Keratinocyte (primary cell): ENCODE results near the gene CEBPZ. TPM values are rescaled to one million over a fixed set of nuclear protein-coding genes. Genes with fewer than 3 reads are reported as not detected.

Experiments
- DNase-seq: peaks from one replicate; pipeline ENCODE4 v3.0.0-alpha.2; 2011; ENCODE audit warnings: low read depth, missing footprints, low spot score
- FAIRE-seq: peaks from 2 replicates; lab custom pipeline; 2011; peaks lifted over from hg19 to GRCh38; lab: Jason Lieb, UNC
- H2AFZ ChIP-seq: 2 replicates; pipeline ENCODE4 v1.6.0; 2012; ENCODE audit warnings: low read length, control low read depth, inconsistent platforms; ENCODE audit not compliant: control insufficient read depth
- H3K27ac ChIP-seq: 2 replicates; pipeline ENCODE4 v1.5.1; 2011; ENCODE audit warnings: low read length; ENCODE audit not compliant: control insufficient read depth, insufficient read depth
- H3K27me3 ChIP-seq: 3 replicates; pipeline ENCODE4 v1.6.0; 2011; ENCODE audit warnings: low read length; ENCODE audit not compliant: control insufficient read depth, insufficient read depth; ENCODE audit errors: extremely low read depth
- H3K36me3 ChIP-seq, 2 experiments: 2 replicates in 1 of 2; 3 replicates in 1 of 2; pipeline ENCODE4 v1.5.1; 2011; ENCODE audit warnings: low read length in 2 of 2, mild to moderate bottlenecking in 1 of 2; ENCODE audit not compliant: control insufficient read depth in 2 of 2, insufficient read depth in 2 of 2; ENCODE audit errors: extremely low read depth in 1 of 2
- H3K4me1 ChIP-seq: 3 replicates; pipeline ENCODE4 v1.5.1; 2011; ENCODE audit warnings: low read length; ENCODE audit not compliant: control insufficient read depth, insufficient read depth; ENCODE audit errors: extremely low read depth
- H3K4me2 ChIP-seq: 3 replicates; pipeline ENCODE4 v1.6.0; 2011; ENCODE audit warnings: low read depth, low read length; ENCODE audit not compliant: control insufficient read depth, insufficient read depth; ENCODE audit errors: extremely low read depth
- H3K4me3 ChIP-seq, 3 experiments: fragments of 200-600 bp in 1 of 3; sonication (generic) in 1 of 3; 2 replicates in 2 of 3; 3 replicates in 1 of 3; pipeline ENCODE4 v1.5.1; 2011 to 2016; ENCODE audit warnings: low read length in 3 of 3, mild to moderate bottlenecking in 3 of 3, control low read depth in 2 of 3, inconsistent platforms in 1 of 3, low read depth in 1 of 3, mixed read lengths in 1 of 3, mixed run types in 1 of 3, moderate library complexity in 1 of 3; ENCODE audit not compliant: control insufficient read depth in 2 of 3, insufficient read depth in 2 of 3; ENCODE audit errors: extremely low read depth in 1 of 3
- H3K79me2 ChIP-seq: 2 replicates; pipeline ENCODE4 v1.6.0; 2012; ENCODE audit warnings: low read length; ENCODE audit not compliant: control insufficient read depth, insufficient read depth
- H3K9ac ChIP-seq: 3 replicates; pipeline ENCODE4 v1.6.0; 2011; ENCODE audit warnings: low read length; ENCODE audit not compliant: control insufficient read depth, insufficient read depth; ENCODE audit errors: extremely low read depth
- H3K9me1 ChIP-seq: 3 replicates; pipeline ENCODE4 v1.6.0; 2011; ENCODE audit warnings: low read length; ENCODE audit not compliant: control insufficient read depth, insufficient read depth; ENCODE audit errors: extremely low read depth
- H3K9me3 ChIP-seq: 2 replicates; pipeline ENCODE4 v1.5.1; 2012; ENCODE audit warnings: low read depth, low read length; ENCODE audit not compliant: control insufficient read depth
- H4K20me1 ChIP-seq: 3 replicates; pipeline ENCODE4 v1.6.0; 2011; ENCODE audit warnings: low read length; ENCODE audit not compliant: control insufficient read depth, insufficient read depth; ENCODE audit errors: extremely low read depth
- EZH2 ChIP-seq: IDR thresholded peaks from one replicate; pipeline ENCODE4 v1.6.1; 2012; ENCODE audit warnings: inconsistent platforms, mild to moderate bottlenecking, low read length, moderate library complexity
- dilution Hi-C: fragments of 300-500 bp; cut with MboI; formaldehyde crosslinking; loops from one replicate; pipeline ENCODE4 v1.7.0; 2020; ENCODE audit warnings: low sequenced_read_pairs; ENCODE audit not compliant: extremely low pct_ligation_motif_present
- polyA plus RNA-seq, 5 experiments: library from polyadenylated mRNA; depleted of rRNA in 3 of 5; stranded (reverse) in 3 of 5; stranded (forward) in 1 of 5; unstranded in 1 of 5; fragments of >200 nt; gene quantifications; 1 replicate in 1 of 5; 2 replicates in 3 of 5; 3 replicates in 1 of 5; pipeline versions ENCODE4 v1.2.1 to v1.2.3, GENCODE V29; 2011 to 2012; ENCODE audit warnings: missing spikeins in 2 of 5, low read depth in 1 of 5, low replicate concordance in 1 of 5
- TF ChIP-seq, protein P1 (sequence below), 3 experiments: IDR thresholded peaks in 1 of 3; conservative IDR thresholded peaks in 1 of 3; optimal IDR thresholded peaks in 1 of 3; 2 replicates in 2 of 3; 3 replicates in 1 of 3; pipeline versions ENCODE3 to v1.5.1; 2011; ENCODE audit warnings: low read length in 3 of 3, mild to moderate bottlenecking in 3 of 3, moderate library complexity in 2 of 3, control low read depth in 1 of 3, inconsistent platforms in 1 of 3; ENCODE audit not compliant: insufficient read depth in 2 of 3; ENCODE audit errors: extremely low read depth in 1 of 3

The CEBPZ gene
- polyA plus RNA-seq, 1 donor (not counting 4 experiments of a cell fraction or from before 2014, with no cell fraction given) = 33.8 TPM

DNA sequence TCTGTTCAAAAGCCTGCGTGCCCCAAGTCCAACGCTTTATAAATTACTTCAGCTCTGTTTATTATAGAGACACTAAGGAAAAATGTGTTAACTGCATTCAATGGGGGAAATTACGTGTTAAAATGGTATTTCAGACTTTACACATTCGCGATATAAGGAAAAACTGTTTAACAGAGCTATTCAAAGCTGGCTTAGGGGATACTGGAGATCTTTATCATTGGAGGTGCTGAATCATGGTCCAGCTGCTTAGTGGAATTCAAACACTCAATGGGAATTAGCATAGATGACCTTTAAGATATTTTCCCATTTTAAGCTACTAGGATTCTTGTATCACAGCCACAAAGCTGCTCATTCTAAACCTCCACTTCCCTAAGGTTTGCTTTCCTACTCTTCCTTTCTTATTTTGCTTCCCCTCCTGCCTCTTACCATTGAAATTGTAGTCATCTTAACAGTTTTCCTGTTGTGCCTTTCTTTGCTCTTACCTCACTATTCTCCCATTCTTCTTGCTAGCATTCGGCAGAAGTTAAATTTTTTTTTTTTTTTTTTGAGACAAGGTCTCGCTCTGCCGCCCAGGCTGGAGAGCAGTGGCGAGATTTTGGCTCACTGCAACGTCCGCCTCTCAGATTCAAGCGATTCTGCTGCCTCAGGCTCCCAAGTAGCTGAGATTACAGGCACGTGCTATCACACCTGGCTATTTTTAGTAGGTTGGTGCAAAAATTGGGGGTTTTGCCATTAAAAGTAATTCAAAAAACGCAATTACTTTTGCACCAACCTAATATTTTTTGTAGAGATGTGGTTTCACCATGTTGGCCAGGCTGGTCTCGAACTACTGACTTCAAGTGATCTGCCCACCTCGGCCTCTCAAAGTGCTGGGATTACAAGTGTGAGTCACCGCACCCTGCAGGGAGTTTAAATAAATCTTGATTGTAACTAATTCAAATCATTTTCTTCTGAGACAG lies 49.4 kb downstream of the CEBPZ start:
- no peak for FAIRE-seq

DNA sequence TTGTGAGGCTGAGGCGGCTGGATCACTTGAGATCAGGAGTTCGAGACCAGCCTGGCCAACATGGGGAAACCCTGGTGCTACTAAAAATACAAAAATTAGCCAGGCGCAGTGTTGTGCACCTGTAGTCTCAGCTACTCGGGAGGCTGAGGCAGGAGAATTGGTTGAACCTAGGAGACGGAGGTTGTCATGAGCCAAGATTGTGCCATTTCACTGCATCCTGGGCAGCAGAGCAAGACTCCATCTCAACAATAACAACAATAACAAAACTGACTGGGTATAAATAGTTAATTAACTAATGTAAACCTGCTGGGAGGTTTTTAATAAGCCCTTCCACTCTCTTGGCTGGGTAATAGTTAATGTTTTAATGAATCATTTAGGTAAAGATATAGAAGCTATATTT lies 50.8 kb downstream of the CEBPZ start:
- no peak for TF ChIP-seq EZH2
- TF ChIP-seq, protein P1, sequence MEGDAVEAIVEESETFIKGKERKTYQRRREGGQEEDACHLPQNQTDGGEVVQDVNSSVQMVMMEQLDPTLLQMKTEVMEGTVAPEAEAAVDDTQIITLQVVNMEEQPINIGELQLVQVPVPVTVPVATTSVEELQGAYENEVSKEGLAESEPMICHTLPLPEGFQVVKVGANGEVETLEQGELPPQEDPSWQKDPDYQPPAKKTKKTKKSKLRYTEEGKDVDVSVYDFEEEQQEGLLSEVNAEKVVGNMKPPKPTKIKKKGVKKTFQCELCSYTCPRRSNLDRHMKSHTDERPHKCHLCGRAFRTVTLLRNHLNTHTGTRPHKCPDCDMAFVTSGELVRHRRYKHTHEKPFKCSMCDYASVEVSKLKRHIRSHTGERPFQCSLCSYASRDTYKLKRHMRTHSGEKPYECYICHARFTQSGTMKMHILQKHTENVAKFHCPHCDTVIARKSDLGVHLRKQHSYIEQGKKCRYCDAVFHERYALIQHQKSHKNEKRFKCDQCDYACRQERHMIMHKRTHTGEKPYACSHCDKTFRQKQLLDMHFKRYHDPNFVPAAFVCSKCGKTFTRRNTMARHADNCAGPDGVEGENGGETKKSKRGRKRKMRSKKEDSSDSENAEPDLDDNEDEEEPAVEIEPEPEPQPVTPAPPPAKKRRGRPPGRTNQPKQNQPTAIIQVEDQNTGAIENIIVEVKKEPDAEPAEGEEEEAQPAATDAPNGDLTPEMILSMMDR (optimal IDR thresholded peaks at IDR 0.05 in 1 of 3, IDR thresholded peaks at IDR 0.05 in 1 of 3, conservative IDR thresholded peaks at IDR 0.05 in 1 of 3; ENCODE audit: extremely low read depth in 1 of 3, insufficient read depth in 2 of 3, low read length in 3 of 3) = no peak
- no peak overlapping the region for H3K4me2 ChIP-seq
- FAIRE-seq = no peak
- dilution Hi-C loops = no loop called here
- no peaks in the 10 kb centered on the region for H4K20me1 ChIP-seq
- DNase-seq = no peak
- H3K4me1 ChIP-seq = peaks cover 7% of the 10 kb centered on the region
- H3K9me3 ChIP-seq = no peaks in the 10 kb centered on the region
- no peak overlapping the region for H3K9ac ChIP-seq
- H3K36me3 ChIP-seq = no peaks in the 10 kb centered on the region
- H3K27ac ChIP-seq = no peak overlapping the region
- no peaks in the 10 kb centered on the region for H3K27me3 ChIP-seq
- H2AFZ ChIP-seq = no peak overlapping the region
- H3K79me2 ChIP-seq = no peaks in the 10 kb centered on the region
- no peaks in the 10 kb centered on the region for H3K9me1 ChIP-seq
- H3K4me3 ChIP-seq = no peak overlapping the region

More for the DNA sequence above, 49.4 kb downstream of the CEBPZ start:
- dilution Hi-C loops = no loop called here
- Histone ChIP-seq H3K4me1 (peaks cover 7% of the 10 kb centered on the region), H3K9me1 (no peaks in the 10 kb centered on the region), H4K20me1 (no peaks in the 10 kb centered on the region), H3K9me3 (no peaks in the 10 kb centered on the region), H3K27ac (no peak overlapping the region), H3K4me3 (no peak overlapping the region), H3K79me2 (no peaks in the 10 kb centered on the region), H3K9ac (no peak overlapping the region), H2AFZ (no peak overlapping the region), H3K4me2 (no peak overlapping the region), H3K36me3 (no peaks in the 10 kb centered on the region), H3K27me3 (no peaks in the 10 kb centered on the region)
- no peak for DNase-seq
- no peak for TF ChIP-seq EZH2
- TF ChIP-seq, protein P1 (optimal IDR thresholded peaks at IDR 0.05 in 1 of 3, IDR thresholded peaks at IDR 0.05 in 1 of 3, conservative IDR thresholded peaks at IDR 0.05 in 1 of 3; ENCODE audit: extremely low read depth in 1 of 3, insufficient read depth in 2 of 3, low read length in 3 of 3) = no peak
